ENCODE data around the gene KRTAP10-12. TPM values are rescaled to one million over a fixed set of nuclear protein-coding genes. Genes with fewer than 3 reads are reported as not detected.

Gene KRTAP10-12
- total RNA-seq, 1 experiment from 2014 or later: not detected

DNA sequence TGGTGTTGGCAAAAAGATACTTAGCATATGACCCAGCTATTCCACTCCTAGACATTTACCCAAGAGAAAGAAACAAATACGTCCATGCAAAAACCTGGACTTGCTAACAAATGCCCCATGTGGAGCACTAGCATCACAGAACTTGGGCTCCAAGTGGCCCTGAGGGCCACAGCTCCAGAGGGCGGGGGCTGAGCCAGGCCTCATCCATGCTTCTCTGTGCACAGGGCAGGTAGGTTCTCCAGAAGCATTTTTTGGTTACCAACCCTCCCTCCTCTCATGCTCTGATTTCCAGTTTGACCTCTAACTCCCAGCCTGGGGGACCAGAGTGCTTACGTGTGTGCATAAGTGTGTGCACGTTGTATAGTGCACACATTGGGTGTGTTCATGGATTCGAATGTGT lies 32.3 kb upstream of the KRTAP10-12 start:
- Histone ChIP-seq H3K4me2 (ENCODE audit: low read depth, low read length, poor library complexity, severe bottlenecking) (no peak overlapping the region), H2AFZ (ENCODE audit: low read length) (no peak overlapping the region), H3K4me3 (ENCODE audit: low read length) (no peak overlapping the region), H3K9me2 (replicated peaks; ENCODE audit: insufficient read depth, low read length) (no peaks in the 10 kb centered on the region), H3K9me3 (ENCODE audit: low read length) (peaks cover 8% of the 10 kb centered on the region; the same call in 1 of the 2 replicates), H3K27me3 (ENCODE audit: low read length) (no peaks in the 10 kb centered on the region), H3K4me1 (ENCODE audit: low read length) (no peaks in the 10 kb centered on the region), H4K20me1 (ENCODE audit: insufficient read depth, low read depth, low read length) (no peaks in the 10 kb centered on the region), H3K9ac (ENCODE audit: low read length) (no peak overlapping the region), H3K79me2 (ENCODE audit: low read length) (no peaks in the 10 kb centered on the region), H3K36me3 (ENCODE audit: insufficient read depth, low read length) (no peaks in the 10 kb centered on the region), H3K27ac (ENCODE audit: low read length) (no peak overlapping the region)
- no peak for DNase-seq

DNA sequence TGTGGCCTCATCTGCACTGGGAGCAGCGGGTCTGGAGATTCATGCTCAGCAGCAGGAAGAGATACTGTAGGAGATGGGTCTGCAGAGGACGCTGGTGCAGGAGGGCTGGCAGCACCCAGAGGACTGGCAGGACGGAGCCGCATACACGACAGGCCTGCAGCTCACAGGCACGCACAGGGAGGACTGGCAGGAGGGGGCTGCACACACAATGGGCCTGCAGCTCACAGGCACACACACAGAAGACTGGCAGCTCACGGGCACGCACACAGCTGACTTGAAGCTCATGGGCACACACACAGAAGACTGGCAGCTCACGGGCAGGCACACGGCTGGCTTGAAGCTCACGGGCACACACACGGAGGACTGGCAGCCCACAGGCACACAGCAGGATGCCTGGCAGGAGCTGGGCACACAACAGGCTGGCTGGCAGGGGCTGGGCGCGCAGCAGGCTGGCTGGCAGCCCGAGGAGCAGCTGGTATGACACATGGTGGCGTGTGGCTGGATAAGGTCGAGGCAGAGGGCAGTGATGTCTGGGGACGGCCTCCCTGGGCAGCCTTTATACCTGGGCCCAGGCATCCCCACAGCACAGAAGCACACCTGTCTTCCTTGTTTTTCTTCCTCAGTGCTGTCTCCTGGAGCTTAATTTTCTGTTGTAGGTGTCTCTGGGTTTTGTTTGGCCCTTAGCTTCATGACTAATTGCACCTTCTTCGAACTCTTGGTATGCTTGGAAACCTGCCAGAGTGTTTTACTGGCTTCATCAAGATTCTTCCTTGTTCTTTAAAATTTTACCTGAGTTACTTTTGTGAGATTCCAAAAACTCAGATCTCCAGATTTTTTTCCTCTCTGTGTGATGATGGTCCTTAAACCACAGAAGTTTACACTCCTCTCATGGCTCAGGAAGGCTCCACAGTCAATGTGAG lies 30.3 kb upstream of the KRTAP10-12 start, which contains the start of gene KRTAP12-2:
KRTAP12-2 (minus strand) TSS at position 527 of the 920 bp plus-strand sequence; CDS start at position 486, 41 bp downstream.
- Histone ChIP-seq H3K36me3 (ENCODE audit: insufficient read depth, low read length) (no peaks in the 10 kb centered on the region), H3K79me2 (ENCODE audit: low read length) (no peaks in the 10 kb centered on the region), H3K9ac (ENCODE audit: low read length) (no peak within 1 kb of the TSS), H4K20me1 (ENCODE audit: insufficient read depth, low read depth, low read length) (no peaks in the 10 kb centered on the region), H3K27ac (ENCODE audit: low read length) (no peak within 1 kb of the TSS), H3K4me3 (ENCODE audit: low read length) (no peak within 1 kb of the TSS), H3K4me2 (ENCODE audit: low read depth, low read length, poor library complexity, severe bottlenecking) (no peak within 1 kb of the TSS), H3K9me3 (ENCODE audit: low read length) (peaks cover 17% of the 10 kb centered on the region), H3K27me3 (ENCODE audit: low read length) (no peaks in the 10 kb centered on the region), H3K4me1 (ENCODE audit: low read length) (no peaks in the 10 kb centered on the region), H3K9me2 (replicated peaks; ENCODE audit: insufficient read depth, low read length) (no peaks in the 10 kb centered on the region), H2AFZ (ENCODE audit: low read length) (no peak within 1 kb of the TSS)
- no peak for DNase-seq

- H4K20me1 ChIP-seq (ENCODE audit: insufficient read depth, low read depth, low read length): no peaks in the 10 kb centered on the region
- no peak overlapping the region for H2AFZ ChIP-seq (ENCODE audit: low read length)
- H3K9me2 ChIP-seq (replicated peaks; ENCODE audit: insufficient read depth, low read length): no peaks in the 10 kb centered on the region
- no peak overlapping the region for H3K27ac ChIP-seq (ENCODE audit: low read length)
- no peaks in the 10 kb centered on the region for H3K36me3 ChIP-seq (ENCODE audit: insufficient read depth, low read length)
- H3K4me2 ChIP-seq (ENCODE audit: low read depth, low read length, poor library complexity, severe bottlenecking): no peak overlapping the region
- DNase-seq: no peak
- H3K9ac ChIP-seq (ENCODE audit: low read length): no peak overlapping the region
- H3K27me3 ChIP-seq (ENCODE audit: low read length): no peaks in the 10 kb centered on the region
- H3K79me2 ChIP-seq (ENCODE audit: low read length): no peaks in the 10 kb centered on the region
- peaks cover 20% of the 10 kb centered on the region for H3K9me3 ChIP-seq (ENCODE audit: low read length)
- no peak overlapping the region for H3K4me3 ChIP-seq (ENCODE audit: low read length)
- H3K4me1 ChIP-seq (ENCODE audit: low read length): no peaks in the 10 kb centered on the region
Measured at GRCh38 chr21:44667612-44668011, 29.4 kb upstream of the KRTAP10-12 start.

DNA sequence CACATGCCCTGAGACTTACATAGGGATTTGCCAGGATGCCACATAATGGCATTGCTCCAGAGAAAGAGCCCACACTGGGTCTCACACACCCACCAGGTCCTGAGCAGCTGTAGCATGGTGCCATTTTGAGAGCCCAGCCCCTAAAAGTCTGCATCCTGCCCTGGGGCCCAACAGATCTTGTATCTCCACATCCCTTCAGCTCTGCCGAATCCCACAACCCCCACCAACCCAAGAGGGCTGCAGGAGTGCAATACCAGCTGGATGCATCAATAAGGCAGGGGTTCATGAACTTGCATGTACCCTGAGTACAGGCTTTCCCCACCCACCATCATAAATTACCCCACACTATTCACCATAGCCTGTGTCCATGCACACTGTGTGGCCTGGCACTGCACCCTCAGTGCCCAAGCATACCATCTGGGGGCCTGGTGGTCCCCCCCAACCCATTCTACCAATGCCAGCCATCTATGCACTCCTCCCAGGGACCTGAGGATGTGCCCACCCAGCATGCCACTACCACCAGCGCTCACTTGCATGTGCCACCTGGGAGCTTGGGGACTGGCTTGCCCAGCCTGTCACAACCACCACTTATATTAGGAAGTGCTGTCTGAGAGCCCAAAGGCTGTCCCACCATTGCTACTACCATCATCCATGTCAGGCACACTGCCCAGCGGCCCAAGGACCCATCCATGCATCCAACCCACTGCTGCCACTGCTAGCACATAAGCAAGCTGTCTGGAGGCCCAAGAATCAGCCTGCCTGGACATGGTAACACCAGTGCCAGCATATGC lies 26.1 kb upstream of the KRTAP10-12 start:
- H3K79me2 ChIP-seq (ENCODE audit: low read length): no peaks in the 10 kb centered on the region
- H3K9me2 ChIP-seq (replicated peaks; ENCODE audit: insufficient read depth, low read length): no peaks in the 10 kb centered on the region
- 0 out of 2 replicates have a peak, but pooled peaks cover 3% of the 10 kb centered on the region for H3K27me3 ChIP-seq (ENCODE audit: low read length)
- H3K4me3 ChIP-seq (ENCODE audit: low read length): no peak overlapping the region
- H3K4me1 ChIP-seq (ENCODE audit: low read length): no peaks in the 10 kb centered on the region
- peaks cover 21% of the 10 kb centered on the region for H3K9me3 ChIP-seq (ENCODE audit: low read length)
- no peak overlapping the region for H3K27ac ChIP-seq (ENCODE audit: low read length)
- no peaks in the 10 kb centered on the region for H3K36me3 ChIP-seq (ENCODE audit: insufficient read depth, low read length)
- H3K4me2 ChIP-seq (ENCODE audit: low read depth, low read length, poor library complexity, severe bottlenecking): no peak overlapping the region
- H4K20me1 ChIP-seq (ENCODE audit: insufficient read depth, low read depth, low read length): no peaks in the 10 kb centered on the region
- DNase-seq: no peak
- no peak overlapping the region for H3K9ac ChIP-seq (ENCODE audit: low read length)
- no peak overlapping the region for H2AFZ ChIP-seq (ENCODE audit: low read length)

DNA sequence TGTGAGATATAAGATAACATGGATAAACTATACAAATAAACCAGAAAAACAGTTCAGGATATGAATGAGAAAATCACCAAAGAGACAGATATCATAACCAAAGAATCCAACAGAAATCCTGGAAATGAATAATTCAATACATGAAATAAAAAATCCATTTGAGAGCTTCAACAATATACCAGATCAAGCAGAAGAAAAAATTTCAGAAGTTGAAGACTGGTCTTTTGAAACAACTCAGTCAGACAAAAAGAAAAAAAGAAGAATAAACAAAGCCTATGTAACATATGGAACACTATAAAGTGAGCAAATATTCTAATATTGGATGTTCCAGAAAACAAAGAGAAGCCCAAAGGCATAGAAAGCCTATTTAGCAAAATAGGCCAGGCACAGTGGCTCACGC lies 25.1 kb upstream of the KRTAP10-12 start:
- Histone ChIP-seq H3K79me2 (ENCODE audit: low read length) (no peaks in the 10 kb centered on the region), H3K27ac (ENCODE audit: low read length) (no peak overlapping the region), H4K20me1 (ENCODE audit: insufficient read depth, low read depth, low read length) (no peaks in the 10 kb centered on the region), H3K9me2 (replicated peaks; ENCODE audit: insufficient read depth, low read length) (no peaks in the 10 kb centered on the region), H2AFZ (ENCODE audit: low read length) (no peak overlapping the region), H3K9ac (ENCODE audit: low read length) (no peak overlapping the region), H3K27me3 (ENCODE audit: low read length) (0 out of 2 replicates have a peak, but pooled peaks cover 3% of the 10 kb centered on the region), H3K4me1 (ENCODE audit: low read length) (no peaks in the 10 kb centered on the region), H3K4me3 (ENCODE audit: low read length) (no peak overlapping the region), H3K4me2 (ENCODE audit: low read depth, low read length, poor library complexity, severe bottlenecking) (no peak overlapping the region), H3K36me3 (ENCODE audit: insufficient read depth, low read length) (no peaks in the 10 kb centered on the region), H3K9me3 (ENCODE audit: low read length) (peaks cover 21% of the 10 kb centered on the region)
- no peak for DNase-seq

DNA sequence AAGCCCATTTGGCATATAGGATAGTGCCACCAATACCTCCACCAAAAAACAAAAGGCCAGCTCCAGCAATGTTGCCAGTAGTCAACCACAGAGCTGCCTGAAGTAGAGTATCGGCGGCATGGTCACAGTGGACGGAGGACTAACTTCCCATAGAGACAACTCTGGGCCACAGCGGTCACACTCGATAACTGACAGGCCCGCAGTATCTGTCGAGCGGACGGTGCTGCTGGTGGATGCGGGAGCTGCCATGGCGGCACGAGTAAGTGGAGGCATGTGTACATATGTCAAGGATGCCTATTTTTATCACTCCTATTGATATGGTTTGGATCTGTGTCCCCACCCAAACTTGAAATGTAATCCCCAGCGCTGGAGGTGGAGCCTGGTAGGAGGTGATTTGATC lies 19.1 kb upstream of the KRTAP10-12 start:
- Histone ChIP-seq H3K4me2 (ENCODE audit: low read depth, low read length, poor library complexity, severe bottlenecking) (no peak overlapping the region), H3K27me3 (ENCODE audit: low read length) (0 out of 2 replicates have a peak, but pooled peaks cover 3% of the 10 kb centered on the region), H3K36me3 (ENCODE audit: insufficient read depth, low read length) (no peaks in the 10 kb centered on the region), H3K79me2 (ENCODE audit: low read length) (no peaks in the 10 kb centered on the region), H3K9me3 (ENCODE audit: low read length) (peaks cover 6% of the 10 kb centered on the region; the same call in 1 of the 2 replicates), H3K4me1 (ENCODE audit: low read length) (no peaks in the 10 kb centered on the region), H4K20me1 (ENCODE audit: insufficient read depth, low read depth, low read length) (no peaks in the 10 kb centered on the region), H3K9ac (ENCODE audit: low read length) (no peak overlapping the region), H3K9me2 (replicated peaks; ENCODE audit: insufficient read depth, low read length) (no peaks in the 10 kb centered on the region), H3K27ac (ENCODE audit: low read length) (no peak overlapping the region), H2AFZ (ENCODE audit: low read length) (no peak overlapping the region), H3K4me3 (ENCODE audit: low read length) (no peak overlapping the region)
- DNase-seq: no peak

DNA sequence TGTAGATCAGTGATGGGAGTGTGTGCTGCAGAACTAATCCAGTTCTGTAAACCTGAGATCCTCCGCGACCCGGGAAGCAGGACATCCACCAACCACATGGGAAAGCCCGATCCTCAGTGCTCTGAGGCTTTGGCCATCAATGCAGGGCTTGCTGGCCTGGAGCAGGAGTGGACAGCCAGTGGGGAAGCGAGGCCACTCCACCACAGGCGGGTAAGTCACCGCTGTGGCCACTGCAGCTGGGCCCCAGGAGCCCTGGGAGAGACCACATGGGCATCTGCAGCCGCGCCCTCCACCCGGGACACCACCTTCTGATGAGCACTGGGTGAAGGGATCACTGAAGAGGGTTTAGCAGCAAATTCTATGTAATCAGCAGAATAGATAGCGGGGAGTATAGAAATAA lies 15.8 kb upstream of the KRTAP10-12 start:
- Histone ChIP-seq H3K9ac (ENCODE audit: low read length) (no peak overlapping the region), H3K27ac (ENCODE audit: low read length) (no peak overlapping the region), H3K9me2 (replicated peaks; ENCODE audit: insufficient read depth, low read length) (no peaks in the 10 kb centered on the region), H3K9me3 (ENCODE audit: low read length) (no peaks in the 10 kb centered on the region), H3K27me3 (ENCODE audit: low read length) (no peaks in the 10 kb centered on the region), H3K36me3 (ENCODE audit: insufficient read depth, low read length) (no peaks in the 10 kb centered on the region), H3K79me2 (ENCODE audit: low read length) (no peaks in the 10 kb centered on the region), H2AFZ (ENCODE audit: low read length) (no peak overlapping the region), H3K4me3 (ENCODE audit: low read length) (no peak overlapping the region), H4K20me1 (ENCODE audit: insufficient read depth, low read depth, low read length) (no peaks in the 10 kb centered on the region), H3K4me1 (ENCODE audit: low read length) (no peaks in the 10 kb centered on the region), H3K4me2 (ENCODE audit: low read depth, low read length, poor library complexity, severe bottlenecking) (no peak overlapping the region)
- DNase-seq: no peak
